H1 (cell line): ENCODE results near the gene F10. TPM values are rescaled to one million over a fixed set of nuclear protein-coding genes. Genes with fewer than 3 reads are reported as not detected.

ENCODE experiments used
- CEBPB ChIP-seq: IDR thresholded peaks from 2 replicates; pipeline ENCODE4 v1.6.1; 2012; ENCODE audit warnings: low read depth, low read length
- CHD2 ChIP-seq: IDR thresholded peaks from 2 replicates; pipeline ENCODE4 v1.6.1; 2012; ENCODE audit warnings: low read length, improper control_type of control experiment
- EP300 ChIP-seq, 2 experiments: IDR thresholded peaks; 1 replicate in 1 of 2; 2 replicates in 1 of 2; pipeline ENCODE4 v1.6.1; 2011 to 2012; ENCODE audit warnings: low read depth in 2 of 2, low read length in 2 of 2, mild to moderate bottlenecking in 2 of 2, borderline replicate concordance in 1 of 2, inconsistent platforms in 1 of 2, moderate library complexity in 1 of 2
- KDM4A ChIP-seq: IDR thresholded peaks from one replicate; pipeline ENCODE4 v1.7.1; 2012; ENCODE audit warnings: low read depth, mild to moderate bottlenecking, moderate library complexity, low read length, inconsistent platforms; ENCODE audit not compliant: severe bottlenecking
- PHF8 ChIP-seq: fragments of 200-600 bp; sonication (generic); conservative IDR thresholded peaks from 2 replicates; pipeline ENCODE4 v1.7.1; 2012; ENCODE audit warnings: low read depth, mild to moderate bottlenecking, inconsistent platforms, low read length, moderate library complexity
- RNF2 ChIP-seq: fragments of 200-900, 300-1000 bp; sonication (generic); IDR thresholded peaks from 2 replicates; pipeline ENCODE4 v1.7.1; 2016; ENCODE audit warnings: borderline replicate concordance, low read depth, mild to moderate bottlenecking, antibody characterized with exemption, low read length; ENCODE audit not compliant: poor library complexity, severe bottlenecking; ENCODE audit errors: missing control alignments
- SIX5 ChIP-seq: IDR thresholded peaks from 2 replicates; pipeline ENCODE4 v1.6.1; 2011; ENCODE audit warnings: mild to moderate bottlenecking, low read depth, low read length
- SP2 ChIP-seq: IDR thresholded peaks from 2 replicates; pipeline ENCODE4 v1.6.1; 2012; ENCODE audit warnings: mild to moderate bottlenecking, low read length, inconsistent platforms
- polyA plus RNA-seq, 7 experiments: library from polyadenylated mRNA; depleted of rRNA in 3 of 7; stranded (reverse) in 5 of 7; unstranded in 2 of 7; fragments of >200 nt in 5 of 7; fragments of 200-250 nt in 2 of 7; gene quantifications; 1 replicate in 5 of 7; 2 replicates in 1 of 7; 4 replicates in 1 of 7; pipeline versions ENCODE4 v1.2.1 to v1.2.3, GENCODE V29; 2011 to 2013; ENCODE audit warnings: missing spikeins in 2 of 7, mixed read lengths in 2 of 7
- total RNA-seq: library from RNA; stranded (reverse); fragmentation: NEBNext Ultra II Directional; extraction: Animal tissue kit (Norgen Biotek cat#: 25700); gene quantifications from 2 replicates; pipeline ENCODE4 v1.2.1, GENCODE V29; 2021
- TF ChIP-seq, protein P1 (sequence below): fragments of 300-600 bp; sonication (generic); IDR thresholded peaks from 2 replicates; pipeline ENCODE4 v1.7.1; 2012; ENCODE audit warnings: low read length, moderate library complexity, mild to moderate bottlenecking, inconsistent platforms; ENCODE audit not compliant: insufficient replicate concordance

Gene F10
- total and polyA plus RNA-seq, 2 of the 8 experiments (the other 6 are each of a cell fraction or from before 2014, with no cell fraction given): 2.0 to 4.2 TPM

DNA sequence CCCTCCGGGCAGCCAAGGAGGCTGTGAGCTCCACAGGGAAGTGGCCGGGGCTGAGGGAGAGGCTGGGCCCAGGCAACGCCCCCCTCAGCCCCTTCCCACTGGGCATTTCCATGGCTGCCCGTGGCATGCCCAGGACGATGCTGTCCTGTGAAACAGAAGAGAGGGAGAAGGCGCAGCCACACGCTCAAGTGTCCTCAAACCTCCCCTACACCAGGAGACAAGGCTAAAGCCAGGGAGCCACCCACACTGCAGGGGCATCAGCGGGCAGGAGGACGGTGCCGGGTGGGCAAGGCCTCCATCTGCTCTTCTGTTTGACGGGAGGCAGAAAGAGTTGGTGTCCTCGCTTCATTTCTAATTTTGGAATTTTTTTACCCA is 21.6 kb downstream of the F10 start (continued):
- TF ChIP-seq, protein P1, sequence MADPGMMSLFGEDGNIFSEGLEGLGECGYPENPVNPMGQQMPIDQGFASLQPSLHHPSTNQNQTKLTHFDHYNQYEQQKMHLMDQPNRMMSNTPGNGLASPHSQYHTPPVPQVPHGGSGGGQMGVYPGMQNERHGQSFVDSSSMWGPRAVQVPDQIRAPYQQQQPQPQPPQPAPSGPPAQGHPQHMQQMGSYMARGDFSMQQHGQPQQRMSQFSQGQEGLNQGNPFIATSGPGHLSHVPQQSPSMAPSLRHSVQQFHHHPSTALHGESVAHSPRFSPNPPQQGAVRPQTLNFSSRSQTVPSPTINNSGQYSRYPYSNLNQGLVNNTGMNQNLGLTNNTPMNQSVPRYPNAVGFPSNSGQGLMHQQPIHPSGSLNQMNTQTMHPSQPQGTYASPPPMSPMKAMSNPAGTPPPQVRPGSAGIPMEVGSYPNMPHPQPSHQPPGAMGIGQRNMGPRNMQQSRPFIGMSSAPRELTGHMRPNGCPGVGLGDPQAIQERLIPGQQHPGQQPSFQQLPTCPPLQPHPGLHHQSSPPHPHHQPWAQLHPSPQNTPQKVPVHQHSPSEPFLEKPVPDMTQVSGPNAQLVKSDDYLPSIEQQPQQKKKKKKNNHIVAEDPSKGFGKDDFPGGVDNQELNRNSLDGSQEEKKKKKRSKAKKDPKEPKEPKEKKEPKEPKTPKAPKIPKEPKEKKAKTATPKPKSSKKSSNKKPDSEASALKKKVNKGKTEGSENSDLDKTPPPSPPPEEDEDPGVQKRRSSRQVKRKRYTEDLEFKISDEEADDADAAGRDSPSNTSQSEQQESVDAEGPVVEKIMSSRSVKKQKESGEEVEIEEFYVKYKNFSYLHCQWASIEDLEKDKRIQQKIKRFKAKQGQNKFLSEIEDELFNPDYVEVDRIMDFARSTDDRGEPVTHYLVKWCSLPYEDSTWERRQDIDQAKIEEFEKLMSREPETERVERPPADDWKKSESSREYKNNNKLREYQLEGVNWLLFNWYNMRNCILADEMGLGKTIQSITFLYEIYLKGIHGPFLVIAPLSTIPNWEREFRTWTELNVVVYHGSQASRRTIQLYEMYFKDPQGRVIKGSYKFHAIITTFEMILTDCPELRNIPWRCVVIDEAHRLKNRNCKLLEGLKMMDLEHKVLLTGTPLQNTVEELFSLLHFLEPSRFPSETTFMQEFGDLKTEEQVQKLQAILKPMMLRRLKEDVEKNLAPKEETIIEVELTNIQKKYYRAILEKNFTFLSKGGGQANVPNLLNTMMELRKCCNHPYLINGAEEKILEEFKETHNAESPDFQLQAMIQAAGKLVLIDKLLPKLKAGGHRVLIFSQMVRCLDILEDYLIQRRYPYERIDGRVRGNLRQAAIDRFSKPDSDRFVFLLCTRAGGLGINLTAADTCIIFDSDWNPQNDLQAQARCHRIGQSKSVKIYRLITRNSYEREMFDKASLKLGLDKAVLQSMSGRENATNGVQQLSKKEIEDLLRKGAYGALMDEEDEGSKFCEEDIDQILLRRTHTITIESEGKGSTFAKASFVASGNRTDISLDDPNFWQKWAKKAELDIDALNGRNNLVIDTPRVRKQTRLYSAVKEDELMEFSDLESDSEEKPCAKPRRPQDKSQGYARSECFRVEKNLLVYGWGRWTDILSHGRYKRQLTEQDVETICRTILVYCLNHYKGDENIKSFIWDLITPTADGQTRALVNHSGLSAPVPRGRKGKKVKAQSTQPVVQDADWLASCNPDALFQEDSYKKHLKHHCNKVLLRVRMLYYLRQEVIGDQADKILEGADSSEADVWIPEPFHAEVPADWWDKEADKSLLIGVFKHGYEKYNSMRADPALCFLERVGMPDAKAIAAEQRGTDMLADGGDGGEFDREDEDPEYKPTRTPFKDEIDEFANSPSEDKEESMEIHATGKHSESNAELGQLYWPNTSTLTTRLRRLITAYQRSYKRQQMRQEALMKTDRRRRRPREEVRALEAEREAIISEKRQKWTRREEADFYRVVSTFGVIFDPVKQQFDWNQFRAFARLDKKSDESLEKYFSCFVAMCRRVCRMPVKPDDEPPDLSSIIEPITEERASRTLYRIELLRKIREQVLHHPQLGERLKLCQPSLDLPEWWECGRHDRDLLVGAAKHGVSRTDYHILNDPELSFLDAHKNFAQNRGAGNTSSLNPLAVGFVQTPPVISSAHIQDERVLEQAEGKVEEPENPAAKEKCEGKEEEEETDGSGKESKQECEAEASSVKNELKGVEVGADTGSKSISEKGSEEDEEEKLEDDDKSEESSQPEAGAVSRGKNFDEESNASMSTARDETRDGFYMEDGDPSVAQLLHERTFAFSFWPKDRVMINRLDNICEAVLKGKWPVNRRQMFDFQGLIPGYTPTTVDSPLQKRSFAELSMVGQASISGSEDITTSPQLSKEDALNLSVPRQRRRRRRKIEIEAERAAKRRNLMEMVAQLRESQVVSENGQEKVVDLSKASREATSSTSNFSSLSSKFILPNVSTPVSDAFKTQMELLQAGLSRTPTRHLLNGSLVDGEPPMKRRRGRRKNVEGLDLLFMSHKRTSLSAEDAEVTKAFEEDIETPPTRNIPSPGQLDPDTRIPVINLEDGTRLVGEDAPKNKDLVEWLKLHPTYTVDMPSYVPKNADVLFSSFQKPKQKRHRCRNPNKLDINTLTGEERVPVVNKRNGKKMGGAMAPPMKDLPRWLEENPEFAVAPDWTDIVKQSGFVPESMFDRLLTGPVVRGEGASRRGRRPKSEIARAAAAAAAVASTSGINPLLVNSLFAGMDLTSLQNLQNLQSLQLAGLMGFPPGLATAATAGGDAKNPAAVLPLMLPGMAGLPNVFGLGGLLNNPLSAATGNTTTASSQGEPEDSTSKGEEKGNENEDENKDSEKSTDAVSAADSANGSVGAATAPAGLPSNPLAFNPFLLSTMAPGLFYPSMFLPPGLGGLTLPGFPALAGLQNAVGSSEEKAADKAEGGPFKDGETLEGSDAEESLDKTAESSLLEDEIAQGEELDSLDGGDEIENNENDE: no peak
- TF ChIP-seq RNF2 (no peak), SIX5 (no peak), EP300 (IDR thresholded peaks at IDR 0.05; ENCODE audit: borderline replicate concordance in 1 of 2, low read depth in 2 of 2, low read length in 2 of 2) (no peak), KDM4A (no peak), CEBPB (no peak), PHF8 (no peak), SP2 (no peak), CHD2 (no peak)
